GM19395 (cell line): ENCODE data around the gene F7.
"Not testable (repeated sequence)": the region's sequence is repeated elsewhere in the genome, so short reads cannot be mapped to it uniquely, and the experiment has no call there.

Experiments
- ATAC-seq: cut with Tn5 transposase; IDR thresholded peaks from one replicate; pipeline ENCODE4 v1.9.1; 2021; ENCODE audit warnings: mild to moderate bottlenecking, moderate library complexity; ENCODE audit not compliant: unreplicated experiment

Gene F7

DNA sequence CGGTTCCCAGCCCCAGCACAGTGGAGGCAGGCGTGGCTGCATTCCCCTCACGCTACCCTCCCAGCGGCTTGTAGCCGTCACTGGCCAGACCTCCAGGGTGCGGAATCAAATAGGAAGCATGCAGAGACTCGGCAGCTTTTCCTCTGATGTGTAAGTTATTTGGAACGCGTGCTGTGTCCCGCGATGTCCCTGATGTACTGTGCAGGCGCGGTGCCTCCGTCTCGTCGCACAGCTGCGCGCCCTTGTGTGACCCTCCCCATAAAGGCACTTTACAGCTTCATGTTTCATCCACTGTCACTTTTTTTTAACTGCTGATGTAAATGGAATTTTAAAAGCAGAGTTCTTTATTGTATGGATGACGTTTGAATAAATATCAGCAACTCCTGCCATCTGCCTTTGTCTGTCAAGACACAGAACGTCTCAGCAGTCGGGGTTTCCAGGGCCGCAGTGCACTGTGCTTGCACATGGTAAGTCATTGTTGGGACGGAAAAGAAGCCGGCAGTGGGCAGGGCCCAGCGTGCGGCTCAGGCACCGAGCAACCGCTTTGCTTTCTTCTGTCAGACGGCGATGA lies 7.3 kb upstream of the F7 start:
- no peak for ATAC-seq

- ATAC-seq: no peak
Measured at GRCh38 chr13:113099142-113099541, 6.4 kb upstream of the F7 start.

- not testable (repeated sequence) for ATAC-seq
Measured at GRCh38 chr13:113102302-113102701, 3.3 kb upstream of the F7 start.

- ATAC-seq: no peak
Measured at GRCh38 chr13:113102727-113103126, 2.9 kb upstream of the F7 start.

DNA sequence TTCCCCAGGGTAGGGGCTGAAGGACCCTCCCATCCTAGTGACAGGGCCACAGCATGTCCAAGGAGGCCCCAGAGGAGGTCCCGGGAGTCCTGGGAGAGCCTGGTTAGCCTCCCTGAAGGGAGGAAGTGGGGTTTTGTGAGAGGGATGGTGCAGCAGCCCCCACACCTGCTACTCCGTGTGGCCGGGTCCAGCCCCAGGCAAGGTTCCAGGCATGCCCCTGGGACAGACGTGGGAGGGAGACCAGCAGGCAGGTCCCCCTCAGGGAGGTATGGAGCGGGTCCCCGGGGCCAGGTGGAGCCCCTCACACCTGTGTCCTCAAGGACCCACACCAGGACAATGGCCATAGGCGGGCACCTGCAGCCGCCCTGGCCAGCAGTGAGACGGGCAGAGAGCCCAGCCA lies 1.9 kb upstream of the F7 start:
- no peak for ATAC-seq

DNA sequence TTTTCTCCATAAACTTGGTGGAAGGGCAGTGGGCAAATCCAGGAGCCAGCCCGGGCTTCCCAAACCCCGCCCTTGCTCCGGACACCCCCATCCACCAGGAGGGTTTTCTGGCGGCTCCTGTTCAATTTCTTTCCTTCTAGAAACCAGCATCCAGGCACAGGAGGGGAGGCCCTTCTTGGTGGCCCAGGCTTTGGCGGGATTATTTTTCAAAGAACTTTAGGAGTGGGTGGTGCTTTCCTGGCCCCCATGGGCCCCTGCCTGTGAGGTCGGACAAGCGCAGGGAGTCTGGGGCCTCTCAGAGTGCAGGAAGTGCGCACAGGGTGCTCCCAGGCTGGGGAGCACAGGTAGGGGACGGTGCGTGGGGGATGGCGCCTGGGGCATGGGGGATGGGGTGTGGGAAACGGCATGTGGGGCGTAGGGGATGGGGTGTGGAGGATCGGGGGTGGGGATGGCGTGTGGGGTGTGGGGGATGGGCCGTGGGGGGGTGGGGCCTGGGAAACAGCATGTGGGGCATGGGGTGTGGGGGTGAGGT lies 396 bp downstream of the F7 start:
- no peak for ATAC-seq

GRCh38 chr13:113106711-113107351 lies 1.2 kb downstream of the F7 start:
- ATAC-seq: no peak

- ATAC-seq: not testable (repeated sequence)
Measured at GRCh38 chr13:113108521-113108920, 2.9 kb downstream of the F7 start.

- no peak for ATAC-seq
Measured at GRCh38 chr13:113109151-113110047, 3.8 kb downstream of the F7 start.

DNA sequence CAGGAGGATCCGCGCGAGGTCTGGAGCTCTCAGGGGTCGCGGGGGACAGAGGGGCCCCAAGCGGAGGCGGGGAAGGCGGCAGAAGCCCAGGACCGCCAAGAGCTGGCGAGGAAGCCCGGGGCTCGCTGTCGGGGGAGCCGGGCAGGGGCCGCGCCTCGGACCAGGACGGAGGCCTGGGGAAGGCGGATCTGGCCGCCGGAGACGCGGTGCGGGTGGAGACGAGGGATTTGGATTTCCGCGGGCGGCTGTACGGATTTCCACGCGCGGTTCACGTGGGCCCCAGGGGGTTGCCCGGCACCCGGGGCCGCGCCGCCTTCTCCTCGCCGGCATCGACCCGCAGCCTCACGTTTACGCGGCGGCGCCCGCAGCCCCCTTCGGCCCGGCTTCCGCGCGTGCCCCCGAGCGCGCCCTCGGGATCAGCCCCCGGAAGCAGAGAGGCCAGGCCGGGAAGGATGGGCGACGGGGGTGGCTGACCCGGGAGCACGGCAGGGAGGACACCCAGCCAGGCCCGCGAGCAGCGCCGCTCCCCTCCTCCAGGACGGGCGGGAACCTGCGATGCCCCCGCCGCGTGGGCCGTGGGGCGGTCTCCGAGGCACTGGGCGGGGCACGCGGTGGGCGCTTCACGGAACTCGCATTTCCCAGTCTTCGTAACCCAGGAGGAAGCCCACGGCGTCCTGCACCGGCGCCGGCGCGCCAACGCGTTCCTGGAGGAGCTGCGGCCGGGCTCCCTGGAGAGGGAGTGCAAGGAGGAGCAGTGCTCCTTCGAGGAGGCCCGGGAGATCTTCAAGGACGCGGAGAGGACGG lies 4.7 kb downstream of the F7 start:
- no peak for ATAC-seq

GRCh38 chr13:113110852-113111315 lies 5.3 kb downstream of the F7 start:
- ATAC-seq: no peak

GRCh38 chr13:113111821-113112220 lies 6.2 kb downstream of the F7 start:
- ATAC-seq: not testable (repeated sequence)

- ATAC-seq: not testable (repeated sequence)
Measured at GRCh38 chr13:113112475-113112874, 6.9 kb downstream of the F7 start.

DNA sequence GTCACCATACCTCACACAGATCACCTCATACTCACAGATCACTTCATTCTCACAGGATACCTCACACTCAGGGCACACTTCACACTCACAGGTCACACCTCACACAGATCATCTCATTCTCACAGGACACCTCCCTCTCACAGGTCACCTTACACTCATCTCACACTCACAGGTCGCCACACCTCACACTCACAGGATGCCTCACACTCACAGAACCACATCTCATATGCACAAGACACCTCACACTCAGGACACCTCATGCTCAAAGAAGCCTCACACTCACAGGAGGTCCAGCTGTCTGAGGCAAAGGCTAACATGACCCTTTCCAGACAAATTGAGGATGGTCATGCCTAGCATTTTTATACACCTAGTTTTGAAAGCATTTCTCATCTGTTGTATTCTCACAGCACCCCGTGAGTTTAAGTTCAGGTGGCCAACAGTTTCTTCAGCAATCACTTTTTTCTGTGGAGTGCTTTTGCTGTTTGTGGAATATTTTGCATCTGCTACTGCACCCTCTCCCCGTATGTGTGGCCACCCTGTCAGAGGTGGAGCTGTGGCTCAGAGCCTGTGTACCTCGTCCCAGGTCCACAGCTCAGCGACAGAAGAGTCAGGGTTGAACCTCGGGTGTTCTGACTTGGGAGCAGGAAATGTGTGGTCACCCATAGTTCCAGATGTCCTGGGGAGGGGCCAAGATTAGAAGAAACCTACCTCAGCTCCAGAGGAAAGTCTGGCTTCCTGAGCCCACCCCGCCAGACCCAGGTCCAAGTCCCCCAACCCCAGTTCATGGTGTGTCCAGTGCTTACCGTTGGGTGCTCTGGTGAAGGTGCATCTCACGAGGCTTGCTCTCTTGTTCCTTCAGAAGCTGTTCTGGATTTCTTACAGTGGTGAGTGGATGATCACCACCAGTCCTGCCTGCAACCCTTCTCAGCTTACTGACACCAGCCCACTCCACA lies 7.6 kb downstream of the F7 start:
- no peak for ATAC-seq

GRCh38 chr13:113113846-113114271 lies 8.3 kb downstream of the F7 start:
- ATAC-seq: no peak

- no peak for ATAC-seq
Measured at GRCh38 chr13:113114511-113115362, 9.1 kb downstream of the F7 start.

DNA sequence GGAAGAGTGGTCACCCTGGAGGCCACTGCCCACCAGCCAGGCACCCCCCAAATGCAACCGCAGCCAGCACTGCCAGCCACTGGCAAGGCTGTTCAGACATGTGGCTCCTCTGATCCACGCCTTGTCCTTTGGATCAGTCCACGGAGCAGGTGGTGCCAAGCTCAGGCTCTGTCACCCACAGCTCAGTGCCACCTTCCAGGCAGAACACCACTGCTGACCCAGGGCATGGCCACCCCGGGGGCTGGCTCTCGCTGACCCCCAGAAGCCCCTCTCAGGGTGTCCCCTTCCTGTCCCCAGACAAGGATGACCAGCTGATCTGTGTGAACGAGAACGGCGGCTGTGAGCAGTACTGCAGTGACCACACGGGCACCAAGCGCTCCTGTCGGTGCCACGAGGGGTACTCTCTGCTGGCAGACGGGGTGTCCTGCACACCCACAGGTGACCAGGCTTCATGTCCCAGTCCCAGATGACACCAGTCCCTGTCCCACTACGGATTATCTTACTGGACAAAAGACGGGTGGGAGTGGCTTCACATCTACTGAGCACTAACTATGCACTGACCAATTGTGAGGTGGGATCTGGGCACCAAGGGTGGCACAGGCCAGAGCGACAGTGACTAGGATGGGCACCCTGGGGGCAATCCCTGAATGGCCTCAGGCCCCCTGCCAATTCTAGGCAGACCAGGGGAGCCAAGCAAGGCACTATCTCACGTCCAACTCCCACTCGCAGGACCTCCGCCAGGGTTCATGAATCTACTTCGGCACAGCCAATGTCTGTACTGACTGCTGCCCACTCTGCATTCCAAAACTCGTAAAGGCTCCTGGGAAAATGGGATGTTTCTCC lies 10.0 kb downstream of the F7 start:
- ATAC-seq: no peak
